ENCODE data around the gene SOX2.
"Not testable (repeated sequence)": the region's sequence is repeated elsewhere in the genome, so short reads cannot be mapped to it uniquely, and the experiment has no call there.

Gene SOX2

DNA sequence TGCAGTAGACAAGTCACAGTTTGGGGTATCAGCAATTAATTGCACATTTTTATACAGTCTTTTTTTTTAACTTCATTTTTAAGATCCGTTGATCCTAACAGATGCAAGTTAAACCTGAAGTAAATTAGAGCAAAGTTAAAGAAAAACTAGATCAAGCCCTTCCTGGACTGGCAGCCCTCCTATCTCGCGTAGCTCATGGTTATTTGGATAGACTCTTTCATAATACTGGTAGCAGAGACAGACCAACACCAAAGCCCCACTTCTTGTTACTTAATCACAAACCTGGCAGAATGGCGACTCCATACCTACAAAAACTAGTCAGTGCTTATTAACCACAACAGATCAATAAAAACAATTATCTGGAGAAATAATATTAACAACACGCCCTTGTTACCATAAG is 26.8 kb downstream of the SOX2 start:
- Mint-ChIP-seq H3K4me3 (no peak overlapping the region), H3K27ac (no peak overlapping the region), H3K36me3 (no peaks in the 10 kb centered on the region), H3K4me1 (no peaks in the 10 kb centered on the region), H3K9me3 (no peaks in the 10 kb centered on the region), H3K27me3 (no peaks in the 10 kb centered on the region)
- CTCF ChIA-PET, result no interaction called here
- DNase-seq, result no peak

DNA sequence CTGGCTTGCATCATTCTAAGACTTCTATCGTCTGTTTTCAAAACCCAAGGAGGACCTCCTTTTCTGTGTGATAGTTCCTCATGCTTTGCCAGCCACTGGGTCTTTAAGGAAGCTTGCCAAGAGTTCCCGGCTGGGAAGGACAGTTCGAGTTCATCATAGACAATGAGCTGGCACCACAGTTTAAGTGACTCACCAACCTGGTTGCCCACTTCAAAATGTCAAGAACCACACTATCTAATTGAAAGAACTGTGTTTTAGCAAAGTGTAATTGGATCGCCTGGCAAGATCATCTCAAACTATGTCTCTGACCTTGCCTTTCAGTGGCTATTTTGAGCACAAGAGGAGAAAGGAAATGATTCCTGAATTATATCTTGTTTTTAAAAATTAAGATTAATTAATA is 27.9 kb downstream of the SOX2 start:
- no peak for DNase-seq
- CTCF ChIA-PET, result no interaction called here
- Mint-ChIP-seq H3K9me3 (no peaks in the 10 kb centered on the region), H3K27me3 (no peaks in the 10 kb centered on the region), H3K4me1 (no peaks in the 10 kb centered on the region), H3K4me3 (no peak overlapping the region), H3K36me3 (no peaks in the 10 kb centered on the region), H3K27ac (no peak overlapping the region)

DNA sequence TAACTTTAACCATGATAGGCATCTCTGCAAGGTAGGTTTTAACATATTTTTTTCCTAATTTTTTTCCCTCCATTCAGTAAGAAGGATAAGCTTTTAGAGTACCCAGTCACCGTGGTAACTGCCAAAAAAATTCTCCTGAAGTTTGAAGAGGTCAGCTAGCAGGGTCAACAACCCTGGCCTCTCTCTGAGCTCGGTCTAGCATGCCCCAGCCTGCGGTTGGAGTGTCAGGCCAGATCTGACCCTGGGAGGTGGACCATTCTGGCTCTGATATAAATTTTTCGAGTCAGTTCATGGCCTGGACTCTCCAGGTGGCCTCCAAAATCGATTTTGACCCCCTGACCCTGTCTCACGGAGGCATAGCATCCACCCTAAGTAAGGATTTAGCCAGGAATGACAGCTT is 29.7 kb downstream of the SOX2 start:
- no peak overlapping the region for H3K27ac Mint-ChIP-seq
- H3K9me3 Mint-ChIP-seq, result no peaks in the 10 kb centered on the region
- CTCF ChIA-PET, result no interaction called here
- H3K27me3 Mint-ChIP-seq, result no peaks in the 10 kb centered on the region
- H3K36me3 Mint-ChIP-seq, result no peaks in the 10 kb centered on the region
- H3K4me1 Mint-ChIP-seq, result no peaks in the 10 kb centered on the region
- no peak for DNase-seq
- H3K4me3 Mint-ChIP-seq, result no peak overlapping the region

DNA sequence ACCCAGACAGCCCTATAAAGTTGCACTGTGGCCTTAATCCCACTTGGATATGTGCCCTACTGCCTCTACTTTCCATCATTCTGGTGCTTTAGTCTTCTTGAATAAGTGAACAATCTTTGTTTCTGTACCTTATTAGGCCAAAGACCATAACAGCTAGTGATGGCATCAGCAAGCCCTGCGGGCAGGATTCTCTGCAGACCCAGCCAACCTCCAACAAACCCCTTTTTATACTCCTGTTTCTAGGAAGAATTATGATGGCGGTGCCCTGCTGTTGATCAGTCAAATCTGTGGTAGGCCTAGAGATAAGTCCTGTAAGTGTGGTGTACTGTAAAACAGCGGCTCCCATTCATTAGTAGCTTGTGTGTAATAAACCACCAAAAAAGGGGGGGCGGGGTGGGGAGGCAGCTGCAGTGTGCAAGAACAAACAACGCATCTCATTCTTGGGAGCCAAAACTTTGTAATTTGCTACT is 40.5 kb downstream of the SOX2 start:
- H3K36me3 Mint-ChIP-seq, result no peaks in the 10 kb centered on the region
- no peak overlapping the region for H3K27ac Mint-ChIP-seq
- H3K9me3 Mint-ChIP-seq, result no peaks in the 10 kb centered on the region
- H3K4me1 Mint-ChIP-seq, result no peaks in the 10 kb centered on the region
- no peak overlapping the region for H3K4me3 Mint-ChIP-seq
- H3K27me3 Mint-ChIP-seq, result no peaks in the 10 kb centered on the region
- CTCF ChIA-PET, result no interaction called here
- no peak for DNase-seq

DNA sequence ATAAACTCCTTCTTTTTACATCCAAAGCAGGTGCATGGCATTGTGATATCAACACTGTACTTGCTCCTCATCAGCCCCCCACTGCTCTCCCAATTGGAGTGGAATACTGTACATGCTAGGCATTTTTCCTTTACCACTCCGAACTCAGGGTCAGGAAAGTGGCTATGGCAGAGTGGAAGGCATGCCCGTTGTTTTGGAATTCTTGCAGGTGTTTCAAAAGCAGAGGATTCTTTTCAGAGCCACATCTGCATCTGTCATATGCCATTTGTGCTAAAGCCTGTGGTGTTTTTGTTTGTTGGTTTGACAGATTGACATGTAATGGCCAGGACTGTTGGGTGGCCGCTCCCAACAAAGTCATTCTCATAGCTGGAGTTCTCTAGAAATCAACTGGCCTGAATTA is 41.7 kb downstream of the SOX2 start:
- CTCF ChIA-PET, result no interaction called here
- Mint-ChIP-seq H3K27ac (no peak overlapping the region), H3K36me3 (no peaks in the 10 kb centered on the region), H3K4me1 (no peaks in the 10 kb centered on the region), H3K4me3 (no peak overlapping the region), H3K27me3 (no peaks in the 10 kb centered on the region), H3K9me3 (no peaks in the 10 kb centered on the region)
- no peak for DNase-seq

DNA sequence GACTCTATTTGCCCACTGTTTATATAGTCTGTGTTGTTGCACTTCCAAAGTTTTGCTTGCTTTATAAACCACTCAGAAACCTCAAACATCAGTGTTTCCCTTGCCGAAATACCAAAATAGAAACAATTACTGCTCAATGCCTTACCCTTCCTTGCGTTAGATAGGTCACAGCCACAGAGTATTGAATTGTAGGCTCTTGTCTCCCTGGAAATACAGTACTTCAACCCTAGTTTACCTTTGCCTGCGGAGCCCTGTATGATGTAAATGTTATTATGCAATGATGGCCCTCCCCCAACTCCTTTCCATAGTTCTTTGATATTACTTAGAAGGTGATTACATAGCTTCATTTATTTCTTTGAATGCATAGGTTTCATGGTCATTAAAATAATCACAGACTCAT is 44.2 kb downstream of the SOX2 start:
- no peaks in the 10 kb centered on the region for H3K36me3 Mint-ChIP-seq
- CTCF ChIA-PET, result no interaction called here
- H3K4me3 Mint-ChIP-seq, result no peak overlapping the region
- no peaks in the 10 kb centered on the region for H3K4me1 Mint-ChIP-seq
- no peaks in the 10 kb centered on the region for H3K27me3 Mint-ChIP-seq
- no peak overlapping the region for H3K27ac Mint-ChIP-seq
- no peaks in the 10 kb centered on the region for H3K9me3 Mint-ChIP-seq
- no peak for DNase-seq

DNA sequence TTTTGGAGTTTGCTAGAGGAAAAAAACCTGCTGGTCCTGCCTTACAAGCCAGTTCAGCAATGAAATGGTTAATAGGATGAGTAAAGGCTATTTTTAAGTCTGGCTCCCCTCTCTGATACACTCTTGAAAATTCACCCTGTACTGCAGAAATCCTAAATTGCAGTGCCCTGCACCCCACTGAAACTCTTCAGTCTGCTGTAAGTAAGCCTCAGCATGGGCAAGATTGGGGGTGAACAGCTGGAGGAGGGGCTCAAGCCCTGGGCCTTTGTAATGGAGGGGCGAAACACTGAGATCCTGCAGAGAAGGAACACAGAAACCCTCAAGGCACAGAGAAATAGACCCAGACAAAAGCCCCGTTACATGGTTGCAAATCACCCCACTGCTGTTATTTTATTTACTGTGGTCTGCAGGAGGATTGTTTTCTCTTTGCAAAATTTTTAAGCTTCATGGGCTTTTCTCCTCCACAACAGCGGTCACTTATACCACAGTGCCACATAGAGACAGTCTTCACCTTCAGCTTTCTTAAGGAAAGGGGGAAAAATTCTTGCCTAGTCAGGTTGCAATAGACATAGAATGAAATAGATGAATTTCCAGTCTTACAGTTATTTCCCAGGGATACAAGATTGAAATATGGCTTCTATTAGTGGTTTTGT is 45.0 kb downstream of the SOX2 start:
- Mint-ChIP-seq H3K4me3 (no peak overlapping the region), H3K27me3 (no peaks in the 10 kb centered on the region), H3K9me3 (no peaks in the 10 kb centered on the region), H3K4me1 (no peaks in the 10 kb centered on the region), H3K36me3 (no peaks in the 10 kb centered on the region), H3K27ac (no peak overlapping the region)
- CTCF ChIA-PET, result no interaction called here
- no peak for DNase-seq

DNA sequence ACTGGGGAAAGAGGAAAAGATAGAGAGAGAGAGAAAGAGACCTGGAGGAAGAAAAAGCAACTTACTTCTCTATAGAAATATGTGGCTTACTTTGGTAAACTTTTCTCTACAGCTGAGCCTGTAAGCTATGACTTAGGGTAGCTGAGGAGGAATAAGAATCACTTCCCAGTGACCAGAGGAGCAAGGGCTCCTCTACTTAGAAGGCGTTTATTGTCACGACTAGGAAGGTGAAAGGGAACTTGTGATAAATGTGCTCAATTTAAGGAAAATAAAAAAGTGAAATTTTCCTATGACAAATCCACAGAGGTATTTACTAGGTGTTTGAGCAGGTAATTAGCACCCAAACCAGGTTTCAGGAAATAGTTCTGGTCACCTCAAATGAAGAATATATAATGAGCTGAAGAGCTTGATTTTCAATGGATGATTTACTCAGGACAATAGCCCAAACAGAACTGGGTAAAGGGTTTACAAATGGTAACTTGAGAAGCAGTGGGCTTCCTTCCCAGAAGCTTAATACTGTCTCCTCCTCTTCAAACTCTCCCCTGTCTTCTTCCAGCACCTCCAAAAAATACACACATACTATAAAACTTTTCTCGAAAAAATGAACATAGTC is 46.1 kb downstream of the SOX2 start:
- no peak for DNase-seq
- Mint-ChIP-seq H3K4me1 (no peaks in the 10 kb centered on the region), H3K27ac (no peak overlapping the region), H3K27me3 (no peaks in the 10 kb centered on the region), H3K9me3 (no peaks in the 10 kb centered on the region), H3K4me3 (no peak overlapping the region), H3K36me3 (no peaks in the 10 kb centered on the region)
- CTCF ChIA-PET, result no interaction called here

DNA sequence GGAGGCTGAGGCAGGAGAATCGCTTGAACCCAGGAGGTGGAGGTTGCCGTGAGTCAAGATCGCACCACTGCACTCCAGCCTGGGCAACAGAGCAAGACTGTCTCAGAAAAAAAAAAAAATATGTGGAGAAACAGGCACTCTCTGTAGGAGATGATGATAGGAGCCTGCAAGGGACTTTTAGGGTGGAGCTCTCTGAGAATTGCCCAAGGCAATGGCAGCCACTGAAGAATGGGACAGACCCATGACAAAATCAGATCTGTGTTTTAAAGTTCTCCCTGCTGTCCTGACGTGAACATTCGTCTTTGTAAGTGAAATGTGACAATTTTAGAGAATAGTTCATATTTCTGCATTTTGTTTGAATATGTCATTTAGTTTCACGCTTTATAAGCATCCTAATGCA is 50.2 kb downstream of the SOX2 start:
- no peak for DNase-seq
- no peak overlapping the region for H3K27ac Mint-ChIP-seq

DNA sequence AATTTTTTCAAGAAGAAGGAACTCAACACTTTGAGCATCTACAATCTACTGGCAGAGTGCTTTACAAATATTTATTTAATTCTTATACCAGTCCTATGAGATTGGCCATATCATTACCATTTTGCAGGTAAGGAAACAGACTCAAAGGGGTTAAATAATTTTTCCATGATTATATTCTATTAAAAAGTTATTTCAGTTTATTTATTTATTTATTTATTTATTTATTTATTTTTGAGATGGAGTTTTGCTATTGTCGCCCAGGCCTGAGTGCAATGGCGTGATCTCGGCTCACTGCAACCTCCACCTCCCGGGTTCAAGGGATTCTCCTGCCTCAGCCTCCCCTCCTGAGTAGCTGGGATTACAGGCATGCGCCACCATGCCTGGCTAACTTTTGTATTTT is 52.3 kb downstream of the SOX2 start:
- H3K36me3 Mint-ChIP-seq, H3K4me3 Mint-ChIP-seq, CTCF ChIA-PET, H3K27me3 Mint-ChIP-seq, H3K4me1 Mint-ChIP-seq, H3K9me3 Mint-ChIP-seq, DNase-seq, H3K27ac Mint-ChIP-seq: not testable (repeated sequence)

More for the DNA sequence above, 50.2 kb downstream of the SOX2 start:
- CTCF ChIA-PET, result no interaction called here
- H3K4me3 Mint-ChIP-seq, result no peak overlapping the region
- H3K27me3 Mint-ChIP-seq, result no peaks in the 10 kb centered on the region
- H3K9me3 Mint-ChIP-seq, result no peaks in the 10 kb centered on the region
- no peaks in the 10 kb centered on the region for H3K36me3 Mint-ChIP-seq
- no peaks in the 10 kb centered on the region for H3K4me1 Mint-ChIP-seq

Data from activated naive CD4-positive, alpha-beta T cell treated with anti-CD3 and anti-CD28 coated beads, Interleukin-2, amount 10 ng/mL, durations not matched to agents 7 days and 5 days (primary cell).